SK-N-MC (cell line): ENCODE measurements around the gene IL18.

ENCODE experiments used
- DNase-seq: peaks from one replicate; pipeline ENCODE4 v3.0.0-alpha.2; 2011; ENCODE audit warnings: low read depth, low spot score
- H3K27ac ChIP-seq: fragments of 200-600 bp; sonication (generic); 2 replicates; pipeline ENCODE4 v1.5.1; 2016; ENCODE audit warnings: mixed run types
- H3K36me3 ChIP-seq: fragments of 200-600 bp; sonication (generic); 2 replicates; pipeline ENCODE4 v1.6.1; 2017; ENCODE audit warnings: antibody characterized with exemption, low read length, mixed read lengths; ENCODE audit not compliant: insufficient read depth
- H3K4me3 ChIP-seq: fragments of 200-600 bp; sonication (generic); 2 replicates; pipeline ENCODE4 v1.5.1; 2016
- H3K9ac ChIP-seq: fragments of 200-600 bp; sonication (generic); 2 replicates; pipeline ENCODE4 v1.8.0; 2017; ENCODE audit warnings: mixed run types, mixed read lengths; ENCODE audit not compliant: insufficient read length
- H3K9me3 ChIP-seq: fragments of 200-600 bp; sonication (generic); 2 replicates; pipeline ENCODE4 v1.6.1; 2017; ENCODE audit warnings: low read depth, mild to moderate bottlenecking, antibody characterized with exemption, low read length, moderate library complexity, mixed read lengths
- EZH2 ChIP-seq: fragments of 200-600 bp; sonication (generic); IDR thresholded peaks from one replicate; pipeline ENCODE4 v1.6.1; 2017; ENCODE audit warnings: antibody characterized with exemption
- FOXP2 ChIP-seq: optimal IDR thresholded peaks from 2 replicates; pipeline ENCODE3; 2011; ENCODE audit warnings: mild to moderate bottlenecking, moderate library complexity; ENCODE audit not compliant: insufficient read depth; ENCODE audit errors: extremely low read length, control extremely low read depth
- POLR2AphosphoS5 ChIP-seq: IDR thresholded peaks from 2 replicates; pipeline ENCODE4 v1.6.1; 2012; ENCODE audit warnings: mild to moderate bottlenecking, low read depth, low read length, borderline replicate concordance

IL18 gene

DNA sequence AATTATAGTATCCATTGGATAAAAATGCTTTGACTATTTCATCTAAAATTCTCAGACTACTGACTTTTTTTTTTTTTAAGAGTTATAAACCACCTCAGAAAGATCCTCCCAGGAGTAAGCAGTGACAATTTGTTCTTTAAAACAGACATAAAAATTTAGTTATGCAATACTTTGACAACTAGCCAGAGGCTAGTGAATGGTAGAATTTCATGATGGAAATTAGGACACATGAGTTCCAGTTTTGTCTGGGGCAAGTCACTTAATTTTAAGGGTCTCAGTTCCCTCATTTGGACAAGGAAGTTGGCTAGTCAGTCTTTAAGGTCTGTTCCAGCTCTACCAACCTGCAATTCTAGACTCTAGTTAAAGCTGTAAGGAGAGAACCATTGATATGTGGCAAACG is 2.9 kb downstream of the IL18 start:
- Histone ChIP-seq H3K4me3 (no peak overlapping the region), H3K9ac (no peak overlapping the region), H3K27ac (no peak overlapping the region), H3K9me3 (no peaks in the 10 kb centered on the region), H3K36me3 (no peaks in the 10 kb centered on the region)
- no peak for DNase-seq
- TF ChIP-seq EZH2: no peak
- no peak for TF ChIP-seq FOXP2
- no peak for TF ChIP-seq POLR2AphosphoS5

DNA sequence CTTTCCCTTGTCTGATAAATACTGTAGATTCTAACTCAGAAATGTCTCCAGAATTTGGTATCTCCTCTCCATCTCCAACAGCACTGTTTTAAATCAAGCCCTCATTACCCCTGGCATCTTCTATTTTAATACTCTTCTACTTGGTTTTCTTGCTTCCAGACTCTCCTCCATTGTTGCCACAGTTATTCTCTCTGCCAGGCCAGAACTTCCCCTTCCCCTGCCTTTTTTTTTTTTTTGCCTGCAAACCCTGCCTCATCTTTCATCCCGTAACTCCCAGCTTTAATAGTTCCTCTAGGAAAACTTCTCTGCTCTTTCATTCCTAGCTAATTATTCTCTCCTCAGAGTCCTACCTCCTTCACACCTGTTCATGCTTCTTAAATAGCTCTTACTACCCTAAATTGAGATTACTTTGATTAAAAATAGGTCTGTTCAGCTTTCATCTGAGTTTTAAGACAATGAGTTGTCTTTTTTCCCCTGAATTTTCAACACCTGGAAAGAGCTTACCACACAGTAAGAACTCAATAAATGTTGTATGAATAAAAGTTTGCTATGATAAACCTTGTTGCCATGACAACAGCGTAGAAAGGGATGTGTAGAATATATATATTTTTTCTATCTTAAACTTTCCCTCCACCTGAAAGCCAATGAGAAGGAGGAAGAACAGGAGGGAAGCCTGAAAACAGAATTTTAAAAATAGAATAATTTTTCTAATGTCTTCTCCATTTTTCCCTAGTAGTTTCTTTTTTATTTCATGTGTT is 3.6 kb downstream of the IL18 start:
- TF ChIP-seq FOXP2: no peak
- no peak for TF ChIP-seq EZH2
- no peak for TF ChIP-seq POLR2AphosphoS5
- H3K9ac ChIP-seq: no peak overlapping the region
- no peak overlapping the region for H3K4me3 ChIP-seq
- DNase-seq: no peak
- no peaks in the 10 kb centered on the region for H3K9me3 ChIP-seq
- H3K27ac ChIP-seq: no peak overlapping the region
- H3K36me3 ChIP-seq: no peaks in the 10 kb centered on the region

DNA sequence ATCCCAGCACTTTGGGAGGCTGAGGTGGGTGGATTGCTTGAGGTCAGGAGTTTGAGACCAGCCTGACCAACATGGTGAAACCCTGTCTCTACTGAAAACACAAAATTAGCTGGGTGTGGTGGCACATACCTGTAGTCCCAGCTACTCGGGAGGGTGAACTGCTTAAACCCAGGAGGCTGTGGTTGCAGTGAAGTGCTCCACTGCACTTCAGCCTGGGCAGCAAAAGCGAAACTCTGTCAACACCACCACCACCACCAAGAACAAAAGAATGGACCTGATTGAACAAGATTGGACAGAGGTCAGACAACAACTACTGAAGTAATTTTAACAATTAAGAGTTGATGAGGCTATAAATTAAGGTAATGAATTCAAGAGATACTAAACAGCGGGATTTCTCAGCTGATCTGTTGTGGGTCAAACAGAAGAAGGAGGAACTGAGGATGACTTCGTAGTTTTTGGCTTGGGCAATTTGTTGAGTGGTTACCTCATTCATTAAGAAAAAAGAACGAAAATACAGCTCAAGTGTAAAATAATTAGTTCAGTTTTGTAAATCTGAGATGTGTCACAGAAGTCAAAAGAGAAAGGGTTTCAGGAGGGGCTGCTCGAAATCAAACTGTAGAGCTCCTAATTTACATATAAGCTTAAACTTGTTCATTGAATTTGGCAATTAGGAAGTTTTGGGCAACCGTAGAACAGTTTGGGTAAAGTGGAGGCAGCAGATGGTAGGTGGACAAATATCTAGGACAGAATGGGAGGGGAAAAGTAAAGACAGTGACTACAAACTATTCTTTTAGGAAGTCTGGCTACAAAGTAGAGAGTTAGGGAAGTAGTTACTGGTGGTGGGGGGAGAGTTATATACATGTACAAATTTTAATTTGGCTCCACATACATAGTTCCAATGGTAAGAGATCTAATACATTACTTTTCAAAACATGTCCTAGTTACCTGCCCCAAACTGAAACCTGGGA is 4.5 kb downstream of the IL18 start:
- no peak for DNase-seq
- H3K9ac ChIP-seq: no peak overlapping the region
- no peaks in the 10 kb centered on the region for H3K36me3 ChIP-seq
- H3K9me3 ChIP-seq: no peaks in the 10 kb centered on the region
- no peak for TF ChIP-seq FOXP2
- no peak for TF ChIP-seq POLR2AphosphoS5
- no peak for TF ChIP-seq EZH2
- H3K27ac ChIP-seq: no peak overlapping the region
- no peak overlapping the region for H3K4me3 ChIP-seq

DNA sequence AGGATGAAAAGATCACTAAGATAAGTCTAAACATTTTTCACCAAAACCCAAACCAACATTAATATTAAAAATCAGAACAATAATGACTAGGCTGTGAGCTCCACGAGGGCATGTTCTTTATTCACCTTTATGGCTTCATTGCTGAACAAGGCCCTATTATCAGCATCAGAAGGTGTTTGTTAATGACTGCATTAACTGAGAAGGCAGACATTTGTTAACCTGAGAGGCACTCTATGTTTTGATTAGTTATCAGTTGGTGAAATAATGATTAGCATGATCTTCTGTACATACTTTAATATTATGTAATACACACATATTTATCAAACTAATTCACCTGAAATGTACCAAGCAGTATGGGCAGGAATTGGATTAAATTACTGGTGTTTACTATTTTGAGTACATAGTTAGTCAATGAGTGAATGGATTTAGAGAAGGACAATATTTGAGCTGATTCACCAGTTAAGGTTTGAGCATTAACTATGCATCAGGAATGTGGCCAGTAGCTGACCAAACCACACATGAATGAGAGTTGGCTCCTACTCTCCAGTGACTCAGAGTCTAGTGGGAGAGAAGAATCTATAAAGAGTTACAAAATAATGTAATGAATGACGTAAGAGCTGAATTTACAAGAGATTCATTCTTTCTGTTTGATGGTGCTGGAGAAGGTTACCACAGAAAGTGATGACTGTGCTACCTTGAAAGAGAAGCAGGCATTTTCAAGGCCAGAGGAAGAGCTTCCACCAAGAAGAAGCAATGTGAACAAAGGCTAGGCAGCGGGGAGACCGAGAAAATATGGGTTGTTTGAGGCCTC is 6.7 kb downstream of the IL18 start:
- H3K36me3 ChIP-seq: no peaks in the 10 kb centered on the region
- no peak overlapping the region for H3K27ac ChIP-seq
- no peak for DNase-seq
- TF ChIP-seq EZH2 (no peak), FOXP2 (no peak), POLR2AphosphoS5 (no peak)
- no peaks in the 10 kb centered on the region for H3K9me3 ChIP-seq
- no peak overlapping the region for H3K4me3 ChIP-seq
- no peak overlapping the region for H3K9ac ChIP-seq

DNA sequence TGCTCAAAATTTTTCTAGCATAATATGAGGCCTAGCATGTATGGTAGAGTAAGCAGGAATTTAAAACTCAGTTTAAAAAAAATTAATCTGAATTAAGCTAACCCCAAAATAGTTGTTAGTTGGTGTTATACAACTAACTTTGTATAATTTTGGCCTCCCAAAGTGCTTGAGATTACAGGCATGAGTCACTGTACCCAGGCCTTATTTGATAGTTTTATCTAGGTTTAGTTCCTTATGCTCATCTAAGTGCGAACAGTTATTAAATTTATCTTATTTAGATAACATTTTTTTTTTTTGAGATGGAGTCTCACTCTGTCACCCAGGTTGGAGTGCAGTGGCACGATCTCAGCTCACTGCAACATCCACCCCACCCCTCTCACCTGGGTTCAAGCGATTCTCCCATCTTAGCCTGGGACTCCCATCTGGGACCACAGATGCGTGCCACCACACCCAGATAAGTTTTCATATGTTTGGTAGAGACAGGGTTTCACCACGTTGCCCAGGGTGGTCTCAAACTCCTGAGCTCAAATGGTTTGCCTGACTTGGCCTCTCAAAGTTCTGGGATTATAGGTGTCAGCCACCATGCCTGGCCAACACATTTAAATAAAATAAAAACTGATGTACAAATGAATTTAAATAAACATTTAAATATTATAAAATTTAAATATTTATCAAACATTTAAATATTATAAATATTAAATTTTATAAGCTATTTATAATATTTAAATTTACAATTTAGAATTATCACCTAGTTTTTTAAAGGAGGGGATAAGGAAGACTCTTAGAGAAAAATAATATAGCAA is 7.5 kb downstream of the IL18 start:
- no peak for DNase-seq
- Histone ChIP-seq H3K9ac (no peak overlapping the region), H3K9me3 (no peaks in the 10 kb centered on the region), H3K36me3 (no peaks in the 10 kb centered on the region), H3K27ac (no peak overlapping the region), H3K4me3 (no peak overlapping the region)
- TF ChIP-seq POLR2AphosphoS5: no peak

DNA sequence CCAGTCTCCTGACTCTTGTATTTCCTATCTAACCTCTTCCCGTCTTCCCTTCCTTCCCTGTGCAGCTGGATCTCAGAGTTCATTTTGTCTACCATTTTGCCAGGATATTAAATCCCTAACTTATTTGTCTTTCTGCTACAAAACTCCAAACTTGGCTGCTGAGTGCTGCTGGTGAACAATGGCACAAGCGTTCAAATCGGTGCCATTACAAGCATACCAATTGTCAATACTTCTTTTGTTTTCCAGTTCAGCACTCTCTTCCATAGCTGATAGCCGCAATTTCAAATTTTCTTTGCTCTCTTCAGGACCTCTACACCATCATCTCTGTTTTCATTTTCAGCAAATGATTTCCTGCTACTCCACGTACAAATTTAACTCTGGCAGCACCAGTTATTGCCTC is 13.4 kb downstream of the IL18 start:
- TF ChIP-seq FOXP2 (no peak), POLR2AphosphoS5 (no peak)
- no peak overlapping the region for H3K9ac ChIP-seq
- H3K27ac ChIP-seq: no peak overlapping the region
- H3K36me3 ChIP-seq: no peaks in the 10 kb centered on the region
- DNase-seq: no peak
- no peak overlapping the region for H3K4me3 ChIP-seq
- H3K9me3 ChIP-seq: no peaks in the 10 kb centered on the region

DNA sequence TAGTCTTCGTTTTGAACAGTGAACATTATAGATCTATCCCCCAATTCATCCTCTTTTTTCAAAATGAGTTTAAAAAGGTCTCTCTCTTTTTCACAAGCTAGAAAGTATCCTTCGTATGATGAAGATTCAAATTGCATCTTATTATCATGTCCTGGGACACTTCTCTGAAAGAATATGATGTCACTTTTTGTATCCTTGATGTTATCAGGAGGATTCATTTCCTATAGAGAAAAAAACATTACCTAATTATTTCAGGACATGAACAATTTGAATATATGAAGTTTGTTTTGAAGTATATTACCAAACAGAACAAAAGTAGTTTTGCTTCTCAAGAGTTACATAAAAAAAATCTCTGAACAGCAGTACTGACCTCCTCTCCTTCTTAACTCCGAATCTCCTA is 20.3 kb downstream of the IL18 start:
- DNase-seq: no peak
- Histone ChIP-seq H3K9ac (no peak overlapping the region), H3K4me3 (no peak overlapping the region), H3K36me3 (no peaks in the 10 kb centered on the region), H3K27ac (no peak overlapping the region), H3K9me3 (no peaks in the 10 kb centered on the region)
- TF ChIP-seq POLR2AphosphoS5: no peak
- no peak for TF ChIP-seq EZH2
- no peak for TF ChIP-seq FOXP2
